ENCODE results near the gene DBET.
"Not testable (repeated sequence)": the region's sequence is repeated elsewhere in the genome, so short reads cannot be mapped to it uniquely, and the experiment has no call there.

Gene DBET

DNA sequence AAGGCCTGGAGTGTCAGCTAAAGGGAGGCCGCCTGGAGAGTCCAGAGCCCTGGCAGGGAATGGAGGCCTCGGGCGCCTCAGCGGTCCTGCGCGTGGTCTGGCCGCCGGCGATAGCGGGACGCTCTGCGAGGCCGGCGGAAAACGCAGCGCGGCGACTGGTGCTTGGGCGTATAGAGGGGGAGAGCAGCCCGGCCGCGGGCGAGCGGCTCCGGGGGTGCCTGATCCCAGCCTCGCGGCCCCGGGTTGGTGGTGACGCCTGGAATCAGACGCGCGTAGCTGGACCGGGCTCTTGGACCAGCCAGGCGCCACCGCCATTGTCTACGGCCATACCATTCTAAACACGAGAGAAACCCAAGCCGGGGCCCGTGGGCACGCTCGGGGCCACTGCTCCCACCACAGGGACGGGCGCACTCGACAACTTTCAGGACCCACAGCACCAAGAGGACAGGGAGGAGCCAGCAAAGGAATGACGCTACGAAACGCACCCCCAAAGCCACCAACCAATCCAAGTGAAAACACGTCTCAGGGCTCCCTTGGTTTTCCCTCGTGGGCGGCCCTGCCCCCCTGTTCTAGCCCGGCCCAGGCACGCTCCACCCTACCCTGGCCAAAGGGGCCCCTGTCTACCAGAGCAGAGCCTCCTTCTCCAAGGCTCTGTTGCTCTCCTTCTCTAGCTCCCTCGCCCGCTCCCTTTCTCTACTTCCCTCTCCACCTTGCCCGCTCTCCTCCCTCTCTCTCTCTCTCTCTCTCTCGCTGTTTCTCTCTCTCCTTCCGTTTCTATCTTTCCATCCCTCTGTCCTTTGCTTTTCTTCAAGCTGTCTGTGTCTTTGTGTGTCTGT lies 45.1 kb upstream of the DBET start:
- DNase-seq (ENCODE audit: low spot score), result no peak
- H3K27ac ChIP-seq, result no peak overlapping the region
- TF ChIP-seq CTCF (IDR thresholded peaks at IDR 0.05), result no peak
- peak overlapping the region; percentile 53 for H3K4me3 ChIP-seq

DNA sequence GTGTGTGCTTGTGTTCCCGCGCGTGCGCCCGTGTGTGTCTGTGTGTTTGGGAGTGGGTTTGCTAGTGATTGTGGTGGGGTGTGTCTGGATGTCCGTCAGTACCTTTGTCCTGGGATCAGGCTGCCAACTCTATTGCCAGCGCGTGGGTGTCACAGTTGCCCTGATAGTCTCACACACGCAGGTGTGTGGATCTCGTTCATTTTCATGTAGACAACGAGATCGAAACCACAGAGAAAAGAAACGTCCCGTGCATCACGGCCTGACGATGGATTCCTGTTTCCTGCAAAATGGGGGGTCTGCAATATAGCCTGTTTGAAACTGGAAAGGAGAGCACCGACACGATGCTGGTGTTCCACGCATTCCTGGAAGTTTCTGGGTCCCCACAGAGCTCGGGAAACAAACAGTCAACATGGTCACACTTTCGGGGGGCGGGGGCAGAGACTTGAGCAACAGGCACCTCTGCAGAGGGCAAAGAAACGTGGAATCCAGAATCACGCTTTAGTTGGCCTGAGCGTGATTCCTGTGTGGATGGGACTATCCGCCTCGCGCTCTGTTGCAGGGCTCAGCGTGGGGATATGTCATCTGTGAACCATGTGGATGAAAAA lies 44.3 kb upstream of the DBET start:
- not testable (repeated sequence) for DNase-seq (ENCODE audit: low spot score); H3K27ac ChIP-seq
- H3K4me3 ChIP-seq, result peak overlapping the region; percentile 63

- DNase-seq (ENCODE audit: low spot score), result no peak
- TF ChIP-seq CTCF (IDR thresholded peaks at IDR 0.05), result no peak
- Histone ChIP-seq H3K27ac (no peak overlapping the region), H3K4me3 (peak overlapping the region; percentile 63)
Measured at GRCh38 chr4:190020790-190021717, 43.2 kb upstream of the DBET start.

DNA sequence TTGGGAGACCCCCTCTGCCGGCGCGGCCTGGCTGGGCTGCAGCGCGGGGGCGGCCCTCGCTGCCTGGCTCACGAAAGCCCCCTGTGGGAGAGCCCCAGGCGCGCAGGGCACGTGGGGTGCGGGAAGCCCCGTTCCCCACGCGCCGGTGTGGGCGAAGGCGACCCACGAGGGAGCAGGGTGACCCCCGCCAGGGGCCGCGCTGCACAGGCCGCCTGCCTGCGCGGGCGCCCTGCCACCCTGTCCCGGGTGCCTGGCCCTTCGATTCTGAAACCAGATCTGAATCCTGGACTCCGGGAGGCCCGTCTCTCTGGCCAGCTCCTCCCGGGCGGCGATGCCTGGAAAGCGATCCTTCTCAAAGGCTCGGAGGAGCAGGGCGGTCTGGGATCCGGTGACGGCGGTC lies 42.3 kb upstream of the DBET start:
- H3K27ac ChIP-seq; DNase-seq (ENCODE audit: low spot score): not testable (repeated sequence)
- peak overlapping the region; percentile 63 for H3K4me3 ChIP-seq

DNA sequence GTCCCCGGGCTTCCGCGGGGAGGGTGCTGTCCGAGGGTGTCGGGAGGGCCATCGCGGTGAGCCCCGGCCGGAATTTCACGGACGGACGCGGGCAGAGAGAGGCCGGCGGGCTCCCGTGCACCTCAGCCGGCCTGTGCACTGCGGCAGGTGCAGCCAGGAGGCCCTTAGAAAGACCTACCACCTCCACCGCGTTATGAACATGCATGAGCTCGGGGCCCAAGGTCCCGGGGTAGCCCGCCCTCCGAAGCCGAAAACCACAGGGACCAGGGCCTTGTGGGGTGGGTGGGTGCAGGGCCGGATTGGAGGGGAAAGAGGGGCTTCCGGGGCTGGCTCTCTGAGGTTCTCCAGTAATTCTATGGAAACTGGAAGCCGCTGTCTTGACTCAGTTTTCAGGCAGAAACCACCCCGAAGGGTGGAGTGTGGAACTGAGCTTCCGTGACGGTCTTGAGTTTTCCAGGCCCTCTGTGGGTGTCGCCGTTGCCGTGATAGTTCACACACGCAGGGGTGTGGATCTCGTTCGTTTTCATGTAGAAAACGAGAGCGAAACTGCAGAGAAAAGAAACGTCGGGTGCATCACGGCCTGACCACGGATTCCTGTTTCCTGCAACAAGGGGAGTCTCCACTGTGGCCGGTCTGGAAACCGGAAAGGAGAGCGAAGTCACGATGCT lies 41.6 kb upstream of the DBET start:
- H3K4me3 ChIP-seq, result peak overlapping the region; percentile 62
- DNase-seq (ENCODE audit: low spot score); H3K27ac ChIP-seq: not testable (repeated sequence)

GRCh38 chr4:190027156-190027555 lies 37.1 kb upstream of the DBET start, which contains the start of gene FRG2:
Gene FRG2 (minus strand): TSS chr4:190027256. CDS start chr4:190027204, 52 bp downstream.
- not testable (repeated sequence) for H3K27ac ChIP-seq; DNase-seq (ENCODE audit: low spot score); H3K4me3 ChIP-seq

DNA sequence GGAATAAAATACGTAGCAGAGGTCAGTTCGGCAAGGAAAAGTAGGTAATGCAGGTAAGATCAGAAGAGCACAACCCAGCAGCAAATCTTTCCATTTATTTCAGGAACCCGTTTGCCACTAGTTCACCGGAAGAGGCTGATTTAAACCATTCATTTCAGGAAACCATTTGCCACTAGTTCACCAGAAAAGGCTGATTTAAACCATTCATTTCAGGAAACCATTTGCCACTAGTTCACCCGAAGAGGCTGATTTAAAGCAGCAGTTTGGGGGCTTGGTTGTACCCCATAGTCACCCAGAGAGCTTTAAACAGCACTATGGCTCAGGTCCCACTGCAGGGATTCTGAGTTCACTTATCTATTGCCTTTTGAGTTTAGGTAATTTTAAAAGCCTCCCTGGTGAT lies 33.0 kb upstream of the DBET start:
- DNase-seq (ENCODE audit: low spot score); H3K4me3 ChIP-seq; H3K27ac ChIP-seq: not testable (repeated sequence)

DNA sequence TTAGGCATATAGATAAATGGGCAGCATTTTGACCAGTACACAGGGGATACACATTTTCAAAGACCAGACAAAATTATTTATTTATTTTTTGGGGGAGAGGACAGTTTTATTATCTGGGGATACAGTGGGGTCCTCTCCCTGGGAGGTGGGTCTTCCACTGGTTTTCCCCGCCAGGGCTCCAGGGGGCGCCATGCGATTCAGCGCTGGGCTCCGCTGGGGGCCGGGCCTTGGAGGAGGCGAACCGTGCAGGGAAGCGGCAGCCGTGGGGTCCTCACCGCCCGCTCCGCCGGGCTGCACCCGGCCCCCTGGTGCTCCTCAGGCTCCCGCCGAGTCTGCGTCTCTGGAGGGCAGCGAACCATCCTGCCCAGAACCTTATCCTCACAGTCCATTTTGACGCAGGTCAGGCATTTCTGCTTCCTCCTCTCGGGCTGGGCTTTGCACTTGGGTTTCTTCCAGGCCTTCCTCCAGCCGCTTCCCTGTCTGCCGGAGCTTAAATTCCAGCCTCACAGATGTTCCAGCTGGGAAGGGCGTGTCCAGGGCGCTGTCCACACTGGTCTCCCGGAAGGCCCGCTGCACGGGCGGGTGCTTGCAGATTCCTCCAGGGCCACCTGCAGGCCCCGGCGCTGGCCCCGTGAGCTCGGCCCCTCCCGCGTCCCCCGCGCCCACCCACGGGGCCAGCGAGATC lies 26.5 kb upstream of the DBET start:
- not testable (repeated sequence) for DNase-seq (ENCODE audit: low spot score); H3K27ac ChIP-seq; H3K4me3 ChIP-seq

- not testable (repeated sequence) for H3K27ac ChIP-seq; DNase-seq (ENCODE audit: low spot score); H3K4me3 ChIP-seq
Measured at GRCh38 chr4:190040873-190041272, 23.4 kb upstream of the DBET start.

GRCh38 chr4:190047627-190048026 lies 16.7 kb upstream of the DBET start:
- H3K27ac ChIP-seq; DNase-seq (ENCODE audit: low spot score); H3K4me3 ChIP-seq: not testable (repeated sequence)

GRCh38 chr4:190049378-190050239 lies 14.7 kb upstream of the DBET start:
- not testable (repeated sequence) for H3K27ac ChIP-seq; H3K4me3 ChIP-seq; DNase-seq (ENCODE audit: low spot score)

GRCh38 chr4:190058997-190059396 lies 5.3 kb upstream of the DBET start:
- DNase-seq (ENCODE audit: low spot score); H3K4me3 ChIP-seq; H3K27ac ChIP-seq: not testable (repeated sequence)

- H3K27ac ChIP-seq; H3K4me3 ChIP-seq; DNase-seq (ENCODE audit: low spot score): not testable (repeated sequence)
Measured at GRCh38 chr4:190064805-190065204, 503 bp downstream of the DBET start.

- not testable (repeated sequence) for DNase-seq (ENCODE audit: low spot score); H3K27ac ChIP-seq; H3K4me3 ChIP-seq
Measured at GRCh38 chr4:190068351-190068750, 4.0 kb downstream of the DBET start.

Data from coronary artery (tissue), 2 donors.